ENCODE data around the gene MPHOSPH8.
"Not testable (repeated sequence)": the region's sequence is repeated elsewhere in the genome, so short reads cannot be mapped to it uniquely, and the experiment has no call there.

The MPHOSPH8 gene

GRCh38 chr13:19685034-19685433, 51.6 kb downstream of the MPHOSPH8 start:
- no peak for DNase-seq (ENCODE audit: low read depth)

- DNase-seq (ENCODE audit: low read depth), result no peak
Observed at GRCh38 chr13:19685437-19685836, 52.0 kb downstream of the MPHOSPH8 start.

GRCh38 chr13:19691447-19691846, 58.0 kb downstream of the MPHOSPH8 start:
- not testable (repeated sequence) for DNase-seq (ENCODE audit: low read depth)

- no peak for DNase-seq (ENCODE audit: low read depth)
Observed at GRCh38 chr13:19695428-19695827, 62.0 kb downstream of the MPHOSPH8 start.

GRCh38 chr13:19695829-19696228, 62.4 kb downstream of the MPHOSPH8 start:
- DNase-seq (ENCODE audit: low read depth), result no peak

- not testable (repeated sequence) for DNase-seq (ENCODE audit: low read depth)
Observed at GRCh38 chr13:19700963-19701362, 67.5 kb downstream of the MPHOSPH8 start.

GRCh38 chr13:19701619-19702018, 68.2 kb downstream of the MPHOSPH8 start:
- not testable (repeated sequence) for DNase-seq (ENCODE audit: low read depth)

- not testable (repeated sequence) for DNase-seq (ENCODE audit: low read depth)
Observed at GRCh38 chr13:19704256-19704655, 70.8 kb downstream of the MPHOSPH8 start.

GRCh38 chr13:19709039-19709438, 75.6 kb downstream of the MPHOSPH8 start:
- DNase-seq (ENCODE audit: low read depth), result not testable (repeated sequence)

GRCh38 chr13:19709782-19710181, 76.3 kb downstream of the MPHOSPH8 start:
- not testable (repeated sequence) for DNase-seq (ENCODE audit: low read depth)

- no peak for DNase-seq (ENCODE audit: low read depth)
Observed at GRCh38 chr13:19713186-19713965, 79.9 kb downstream of the MPHOSPH8 start.

GRCh38 chr13:19720039-19720438, 86.6 kb downstream of the MPHOSPH8 start:
- DNase-seq (ENCODE audit: low read depth), result no peak

All from stimulated activated CD8-positive, alpha-beta memory T cell treated with anti-CD3 and anti-CD28 coated beads, Interleukin-12 subunit alpha, Interleukin-12 subunit beta, amount 100 ng/mL, for 1 hour (primary cell).